HG03575 (cell line): ENCODE measurements around the gene DCBLD2.

Experiments used
- ATAC-seq: cut with Tn5 transposase; IDR thresholded peaks from one replicate; pipeline ENCODE4 v1.9.1; 2021; ENCODE audit not compliant: unreplicated experiment, insufficient number of reproducible peaks, low FRiP score; ENCODE audit errors: extremely low read depth

Gene DCBLD2, protein sequence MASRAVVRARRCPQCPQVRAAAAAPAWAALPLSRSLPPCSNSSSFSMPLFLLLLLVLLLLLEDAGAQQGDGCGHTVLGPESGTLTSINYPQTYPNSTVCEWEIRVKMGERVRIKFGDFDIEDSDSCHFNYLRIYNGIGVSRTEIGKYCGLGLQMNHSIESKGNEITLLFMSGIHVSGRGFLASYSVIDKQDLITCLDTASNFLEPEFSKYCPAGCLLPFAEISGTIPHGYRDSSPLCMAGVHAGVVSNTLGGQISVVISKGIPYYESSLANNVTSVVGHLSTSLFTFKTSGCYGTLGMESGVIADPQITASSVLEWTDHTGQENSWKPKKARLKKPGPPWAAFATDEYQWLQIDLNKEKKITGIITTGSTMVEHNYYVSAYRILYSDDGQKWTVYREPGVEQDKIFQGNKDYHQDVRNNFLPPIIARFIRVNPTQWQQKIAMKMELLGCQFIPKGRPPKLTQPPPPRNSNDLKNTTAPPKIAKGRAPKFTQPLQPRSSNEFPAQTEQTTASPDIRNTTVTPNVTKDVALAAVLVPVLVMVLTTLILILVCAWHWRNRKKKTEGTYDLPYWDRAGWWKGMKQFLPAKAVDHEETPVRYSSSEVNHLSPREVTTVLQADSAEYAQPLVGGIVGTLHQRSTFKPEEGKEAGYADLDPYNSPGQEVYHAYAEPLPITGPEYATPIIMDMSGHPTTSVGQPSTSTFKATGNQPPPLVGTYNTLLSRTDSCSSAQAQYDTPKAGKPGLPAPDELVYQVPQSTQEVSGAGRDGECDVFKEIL

DNA sequence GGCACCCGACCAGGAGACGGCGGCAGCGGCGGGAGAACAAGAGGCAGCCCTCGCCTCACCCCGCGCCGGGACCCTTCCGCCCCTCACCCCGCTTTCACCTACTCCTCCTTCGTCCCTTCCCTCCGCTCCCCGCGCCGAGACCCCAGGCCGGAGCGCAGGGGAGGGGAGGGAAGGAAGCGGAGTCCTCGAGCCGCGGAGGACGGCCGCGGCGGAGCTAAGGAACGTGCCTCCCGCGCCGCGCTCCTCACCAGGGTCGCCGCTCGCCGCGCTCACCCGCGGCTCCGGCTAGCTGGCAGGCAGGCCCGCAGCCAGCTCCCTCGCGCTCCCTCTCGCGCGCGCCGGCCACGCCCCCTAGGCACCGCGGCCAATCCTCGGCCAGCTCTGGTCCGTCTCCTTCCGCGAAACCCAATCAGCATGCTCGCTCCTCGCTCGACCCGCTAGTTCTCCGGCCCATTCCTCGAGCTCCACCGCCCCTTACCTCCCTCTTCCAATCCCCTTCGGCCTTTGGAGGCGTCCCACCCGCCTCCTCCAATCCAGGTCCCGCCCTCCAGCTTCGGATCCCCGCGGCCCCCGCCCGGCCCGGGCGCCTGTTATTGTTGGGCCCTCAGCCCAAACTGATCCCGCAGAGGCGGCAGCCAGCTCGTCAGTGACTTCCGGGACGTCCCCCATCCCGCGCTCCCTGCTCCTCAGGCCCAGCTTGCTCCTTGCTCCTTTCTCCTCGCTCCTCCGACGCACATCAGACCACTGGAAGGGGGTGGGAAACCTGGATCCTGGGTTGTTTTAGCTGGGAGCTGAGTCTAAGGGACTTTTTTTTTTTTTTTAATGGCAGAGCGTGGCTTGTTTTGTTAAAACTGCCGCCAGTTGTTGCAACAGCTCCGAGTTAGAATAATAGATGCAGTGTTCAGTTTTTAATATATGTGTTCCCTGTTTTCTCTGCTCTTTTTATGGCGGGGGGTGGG is at the start of gene DCBLD2:
TSS of gene DCBLD2 (minus strand) at position 304 of the 959 bp plus-strand sequence. CDS start 369 bp downstream, outside the sequence.
- peak; percentile 100 for ATAC-seq

GRCh38 chr3:98945666-98946065 is 44.2 kb upstream of the DCBLD2 start:
- ATAC-seq = no peak

- ATAC-seq = no peak
Measured at GRCh38 chr3:98945101-98945524, 43.6 kb upstream of the DCBLD2 start.

- no peak for ATAC-seq
Measured at GRCh38 chr3:98930413-98930812, 28.9 kb upstream of the DCBLD2 start.

DNA sequence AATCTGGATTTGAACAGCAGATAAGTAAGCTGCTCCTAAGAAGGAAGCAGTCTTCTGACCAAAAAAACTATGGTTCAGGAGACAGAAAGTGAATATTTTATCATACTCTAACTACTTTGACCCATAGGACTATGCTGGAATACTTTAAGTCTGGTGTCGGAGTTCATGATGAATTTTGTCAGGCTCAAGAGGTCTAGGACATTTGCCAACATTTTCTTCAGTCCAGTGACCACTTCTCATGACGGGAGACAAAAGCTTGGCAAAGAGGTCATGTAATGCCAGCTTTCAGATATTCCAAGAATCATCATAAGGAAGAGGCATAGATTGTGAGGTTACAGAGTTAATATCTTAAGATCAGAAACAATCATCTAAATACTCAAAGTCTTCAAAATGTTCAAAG is 20.5 kb upstream of the DCBLD2 start:
- ATAC-seq = no peak

- ATAC-seq = no peak
Measured at GRCh38 chr3:98920166-98920565, 18.7 kb upstream of the DCBLD2 start.

DNA sequence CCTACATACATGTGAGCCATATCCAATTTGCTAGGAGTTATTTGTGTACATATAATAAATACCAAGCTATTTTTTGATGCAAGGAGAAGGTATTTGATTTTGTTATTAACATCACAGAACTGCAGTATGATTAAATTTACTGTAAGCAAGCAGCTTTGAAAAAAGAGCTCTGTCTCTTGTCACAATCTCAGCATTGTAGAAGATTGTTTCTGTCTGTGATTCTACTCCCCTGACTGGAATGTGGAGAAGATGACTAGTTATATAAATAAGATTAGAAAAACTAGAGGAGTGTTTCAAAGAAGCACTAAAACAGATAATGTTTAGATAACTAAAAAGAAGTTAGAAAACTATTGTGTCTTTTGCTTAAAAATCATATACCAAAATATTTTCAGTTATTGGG is 17.1 kb upstream of the DCBLD2 start:
- ATAC-seq = no peak

DNA sequence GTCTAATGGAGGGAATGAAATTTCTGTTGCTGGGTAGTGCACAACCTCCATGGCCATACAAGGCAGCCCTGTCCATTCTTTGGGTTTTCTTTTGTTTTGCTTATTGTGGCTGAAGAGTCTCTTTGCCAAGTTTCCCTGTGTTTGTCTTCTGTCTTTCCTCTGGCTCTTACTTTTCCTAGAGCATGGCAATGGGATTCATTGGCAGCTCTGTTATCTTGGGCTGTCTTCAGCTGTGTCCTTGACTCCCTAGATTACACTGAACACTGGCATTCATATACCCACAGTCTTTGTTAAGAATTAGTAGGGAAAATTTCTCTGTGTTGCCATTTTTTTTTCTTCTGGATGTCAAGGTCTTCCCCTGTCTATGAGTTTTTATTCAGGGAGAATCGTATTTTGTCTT is 16.1 kb upstream of the DCBLD2 start:
- no peak for ATAC-seq

GRCh38 chr3:98914210-98915080 is 12.9 kb upstream of the DCBLD2 start:
- no peak for ATAC-seq

DNA sequence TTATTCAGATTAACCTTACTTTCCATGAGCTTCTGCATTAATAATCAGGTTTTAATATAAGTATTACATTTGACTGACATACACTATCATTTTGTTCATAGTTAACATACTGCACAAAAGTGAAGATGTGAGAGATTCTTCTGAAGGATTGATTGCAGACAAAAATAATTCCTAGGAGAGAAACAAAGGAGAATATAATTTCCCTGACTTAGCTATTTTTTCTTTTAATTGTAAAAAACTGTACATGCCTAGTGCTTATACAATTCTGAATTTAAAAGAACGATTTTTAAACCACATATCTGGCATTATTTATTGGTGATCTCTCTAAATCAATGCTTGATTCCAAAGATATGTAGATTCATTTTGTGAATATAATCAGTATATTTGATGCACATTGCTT is 11.0 kb upstream of the DCBLD2 start:
- ATAC-seq = no peak

- no peak for ATAC-seq
Measured at GRCh38 chr3:98906230-98906629, 4.7 kb upstream of the DCBLD2 start.

DNA sequence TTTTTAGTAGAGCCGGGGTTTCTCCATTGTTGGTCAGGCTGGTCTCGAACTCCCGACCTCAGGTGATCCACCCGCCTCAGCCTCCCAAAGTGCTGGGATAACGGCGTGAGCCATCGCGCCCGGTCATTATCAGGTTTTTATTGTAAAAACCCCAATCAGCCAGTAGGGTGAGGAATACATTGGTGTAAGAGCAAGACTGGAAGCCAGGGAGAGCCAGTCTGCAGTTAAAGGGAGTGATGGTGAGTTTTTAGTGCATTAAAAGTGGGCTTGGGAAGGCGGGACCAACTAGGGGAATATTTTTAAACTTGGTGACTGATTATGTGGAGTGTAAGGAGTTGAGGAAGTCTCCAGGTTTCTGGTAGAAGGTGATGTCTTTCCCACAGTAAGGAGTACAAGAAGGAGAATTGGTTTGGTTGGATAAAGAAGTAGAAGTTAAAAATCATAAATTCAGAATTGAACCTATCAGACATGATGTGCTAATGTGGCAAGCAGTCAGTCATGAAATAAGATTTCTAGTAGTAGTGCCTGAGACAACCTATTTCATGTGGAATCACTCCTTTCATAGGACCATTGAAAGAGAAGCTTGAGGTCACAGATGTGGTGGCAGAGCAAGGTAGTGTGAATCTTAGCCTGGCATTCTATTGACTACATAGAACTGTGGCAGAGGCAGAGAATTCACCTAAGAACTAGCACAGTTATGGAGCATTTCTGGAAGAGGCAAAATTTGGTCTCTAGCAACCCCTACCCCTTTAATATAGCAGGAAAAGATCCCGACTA is 2.4 kb upstream of the DCBLD2 start:
- no peak for ATAC-seq

- no peak for ATAC-seq
Measured at GRCh38 chr3:98903099-98903498, 1.6 kb upstream of the DCBLD2 start.

DNA sequence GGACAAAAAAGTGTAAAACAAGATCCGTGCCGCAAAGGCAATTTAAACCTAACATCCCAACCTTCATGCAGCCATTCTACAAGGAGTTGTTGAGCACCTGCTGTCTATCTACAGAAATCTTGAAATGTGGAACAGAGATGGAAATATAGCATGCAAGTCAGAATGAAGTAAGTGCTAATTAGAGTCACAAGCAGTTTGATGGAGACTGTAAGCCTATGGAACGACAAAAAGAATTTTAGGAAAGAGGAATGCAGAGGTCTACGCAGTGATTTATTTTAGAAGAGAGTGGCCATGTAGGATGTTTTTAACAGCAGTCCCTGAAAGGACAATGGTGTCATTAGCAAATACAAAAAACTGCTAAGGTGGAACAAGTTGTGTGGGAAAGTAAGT is 851 bp upstream of the DCBLD2 start:
- ATAC-seq = no peak

DNA sequence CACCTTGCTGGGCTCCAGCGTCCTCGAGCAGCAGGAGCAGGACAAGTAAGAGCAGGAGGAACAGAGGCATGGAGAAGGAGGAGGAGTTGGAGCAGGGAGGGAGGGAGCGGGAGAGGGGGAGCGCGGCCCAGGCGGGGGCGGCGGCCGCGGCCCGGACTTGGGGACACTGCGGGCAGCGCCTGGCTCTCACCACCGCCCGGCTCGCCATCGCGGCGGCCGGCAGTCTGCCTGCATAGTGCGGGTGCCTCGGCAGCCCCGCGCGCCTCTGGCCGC is 440 bp downstream of the DCBLD2 start:
- ATAC-seq = no peak

GRCh38 chr3:98900265-98901118 is 1.0 kb downstream of the DCBLD2 start:
- no peak for ATAC-seq

GRCh38 chr3:98897701-98898100 is 3.8 kb downstream of the DCBLD2 start:
- ATAC-seq = no peak
